ENCODE data around the gene PLAC1.

The PLAC1 gene

DNA sequence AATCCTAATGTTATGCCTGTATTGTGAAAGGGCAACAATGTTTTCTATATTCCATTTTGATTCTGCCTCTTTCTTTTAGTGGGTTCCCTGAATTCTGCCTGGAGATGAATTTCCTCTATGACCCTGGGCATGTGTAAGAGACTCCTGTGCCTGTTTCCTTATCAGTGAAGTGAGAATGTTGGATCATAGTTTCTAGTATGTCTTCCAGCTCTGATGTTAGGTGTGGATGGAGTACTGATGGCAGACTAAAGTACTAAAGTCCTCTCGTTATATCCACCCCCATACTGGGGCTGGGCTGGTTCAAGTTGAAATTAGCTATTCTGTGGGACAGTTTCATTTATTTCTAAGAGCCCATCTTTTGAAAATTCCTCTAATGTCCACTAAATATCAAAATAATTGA, 29.6 kb downstream of the PLAC1 start:
- DNase-seq, result no peak

DNA sequence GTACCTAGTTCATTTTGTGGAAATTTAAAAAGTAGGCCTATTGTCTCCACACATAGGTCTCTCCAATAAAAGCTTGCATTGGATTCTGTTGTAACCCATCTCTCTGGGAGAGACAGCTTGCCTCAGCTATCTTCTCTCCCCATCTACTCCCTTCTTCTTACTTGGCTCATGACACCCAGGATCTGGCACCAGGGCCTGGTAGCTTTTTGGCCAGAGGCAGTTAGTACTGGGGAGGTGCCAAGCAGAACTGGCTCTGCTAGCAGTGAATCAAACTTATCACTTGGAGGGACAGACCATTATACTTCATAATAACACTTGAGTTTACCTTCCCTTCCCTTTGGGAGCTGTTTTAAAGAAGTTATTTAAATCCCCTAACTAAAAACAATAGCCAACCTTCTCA, 31.8 kb downstream of the PLAC1 start:
- no peak for DNase-seq

DNA sequence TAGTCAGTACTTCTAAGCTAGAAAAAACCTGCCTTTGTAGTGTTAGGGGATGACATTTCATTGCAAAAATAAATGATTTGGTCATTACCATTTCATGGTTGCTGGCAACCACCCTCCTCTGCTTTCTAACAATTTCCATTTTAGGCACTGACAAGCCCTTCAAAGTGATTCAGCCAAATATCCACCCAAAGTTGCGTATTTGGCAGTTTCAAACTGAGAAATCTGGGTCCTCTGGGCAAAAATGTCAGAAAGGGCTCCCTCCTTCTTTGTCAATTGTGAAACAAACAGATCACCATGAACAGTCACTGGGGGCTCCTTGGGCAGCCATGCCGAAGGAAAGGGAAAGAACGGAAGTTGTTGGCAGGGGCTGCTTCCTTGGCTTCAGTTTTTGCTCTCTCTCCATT, 33.0 kb downstream of the PLAC1 start:
- no peak for DNase-seq

DNA sequence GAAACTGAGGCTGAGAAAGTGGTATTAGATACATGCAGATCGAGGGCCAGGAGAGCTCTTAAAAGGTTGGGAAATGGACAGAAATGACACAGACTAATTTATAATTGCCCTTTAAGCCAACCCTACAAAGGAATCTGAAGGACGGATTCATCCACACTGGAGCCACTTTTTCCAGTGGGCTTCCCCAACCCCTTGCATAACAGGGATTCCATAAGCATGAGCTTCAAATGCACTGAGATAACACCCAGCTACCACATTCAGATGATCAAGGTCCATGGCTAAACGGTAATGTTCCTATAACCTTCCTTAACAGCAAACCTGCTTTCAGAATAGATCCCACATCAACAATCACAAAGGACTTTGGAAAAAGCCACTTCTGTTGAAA, 34.2 kb downstream of the PLAC1 start:
- DNase-seq, result peak; percentile 46

DNA sequence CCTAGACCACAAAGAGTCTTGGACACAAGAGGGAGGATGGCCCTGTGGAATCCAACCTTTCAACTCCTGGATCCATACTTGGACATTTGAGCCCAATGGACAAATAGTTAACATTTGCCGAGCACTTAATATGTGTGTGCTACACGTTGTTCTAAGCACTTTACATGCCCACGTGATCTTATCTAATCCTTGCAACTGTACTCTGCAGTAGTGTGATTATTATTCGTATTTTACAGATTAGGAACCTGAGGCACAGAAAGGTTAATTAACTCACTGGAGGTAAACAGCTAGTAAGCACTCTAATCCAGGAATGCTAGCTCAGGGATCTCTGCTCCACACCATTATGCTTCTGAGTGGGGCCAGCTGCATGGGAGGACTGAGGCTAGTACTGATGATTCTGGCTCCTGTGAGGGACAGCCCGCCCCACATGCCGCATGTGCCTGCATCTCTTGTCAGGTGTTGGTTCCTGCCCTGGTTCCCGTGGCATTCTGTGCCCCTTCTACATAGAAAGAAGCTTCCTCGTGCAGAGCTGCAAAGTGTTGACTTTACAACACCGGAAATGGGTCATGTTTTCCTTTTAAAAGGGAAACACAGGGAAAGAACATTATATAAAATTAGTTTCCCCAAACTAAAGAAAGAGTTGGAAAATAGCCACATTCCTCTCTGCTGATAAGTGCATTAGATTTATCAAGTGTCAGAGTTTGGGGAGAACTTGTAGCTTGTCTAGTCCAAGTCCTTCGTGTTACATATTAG, 34.8 kb downstream of the PLAC1 start:
- peak; percentile 29 for DNase-seq

DNA sequence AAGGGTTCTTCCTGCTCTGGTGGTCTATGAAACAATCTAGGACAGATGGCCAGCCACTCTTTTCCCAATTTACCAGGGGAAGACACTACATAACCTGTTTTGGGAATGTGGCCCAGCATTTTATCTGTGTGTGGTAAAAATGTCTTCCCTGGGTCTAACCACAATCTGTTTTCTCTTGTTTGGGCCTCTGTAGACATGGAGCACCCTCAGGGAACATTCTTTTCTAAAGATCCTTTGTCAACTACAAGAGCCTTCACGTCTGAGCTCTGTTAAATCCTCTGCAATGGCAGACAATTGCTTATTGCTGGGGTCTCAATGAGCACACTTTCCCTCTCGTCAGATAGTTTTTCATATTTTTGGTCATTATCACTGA, 35.5 kb downstream of the PLAC1 start:
- peak; percentile 59 for DNase-seq

DNA sequence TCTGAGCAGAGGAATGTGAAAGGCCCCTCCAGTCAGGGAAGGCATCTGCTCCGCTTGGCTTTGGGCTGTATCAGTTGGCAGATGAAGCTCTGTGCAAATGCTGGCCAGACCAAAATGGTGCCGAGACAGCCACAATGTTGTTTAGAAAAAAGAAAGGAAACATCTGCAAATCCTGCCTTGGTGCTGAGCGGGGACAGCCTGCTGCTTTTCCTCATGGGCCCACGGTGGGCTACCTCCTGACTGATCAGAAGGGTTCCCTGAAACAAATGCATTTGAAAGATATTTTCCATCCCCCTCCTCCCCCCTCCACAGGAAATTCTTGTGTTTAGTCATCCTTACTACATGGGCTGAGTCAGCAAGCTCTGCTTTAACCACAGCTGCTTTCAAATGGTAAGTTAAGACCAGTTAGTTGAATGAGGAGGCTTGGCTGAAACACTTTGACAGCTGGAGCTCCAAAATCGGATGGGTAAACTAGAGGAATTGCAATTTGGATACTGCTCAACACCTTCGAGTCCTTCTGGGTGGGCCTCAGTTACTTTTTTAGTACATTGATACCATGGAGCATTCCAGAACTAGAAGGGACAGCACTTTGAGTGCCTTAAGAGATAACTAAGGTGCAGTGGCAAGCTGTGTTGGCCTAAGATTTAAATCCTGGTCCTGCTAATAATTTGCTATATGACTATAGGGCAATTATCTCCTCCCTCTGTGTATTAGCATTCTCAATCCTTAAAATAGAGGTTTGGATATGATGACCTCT, 36.0 kb downstream of the PLAC1 start:
- peak; percentile 90 for DNase-seq

DNA sequence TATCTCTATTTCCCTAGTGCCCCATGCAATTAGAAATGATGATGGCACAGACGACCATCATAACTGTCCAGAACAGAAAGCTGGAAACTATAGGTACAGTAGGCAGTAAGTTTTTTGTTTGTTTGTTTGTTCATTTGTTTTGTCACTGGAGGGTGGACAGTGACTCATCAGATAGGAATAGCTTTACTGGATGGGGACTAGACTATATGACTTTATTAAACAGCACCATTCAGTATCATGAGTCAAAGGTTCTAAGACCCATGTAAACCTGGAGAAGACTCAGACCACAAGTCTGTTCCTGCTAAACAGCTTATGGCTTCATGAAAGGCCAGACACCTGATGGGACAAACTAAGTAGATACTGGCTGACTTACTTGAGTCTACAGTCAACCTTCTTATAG, 38.4 kb downstream of the PLAC1 start:
- DNase-seq, result no peak

DNA sequence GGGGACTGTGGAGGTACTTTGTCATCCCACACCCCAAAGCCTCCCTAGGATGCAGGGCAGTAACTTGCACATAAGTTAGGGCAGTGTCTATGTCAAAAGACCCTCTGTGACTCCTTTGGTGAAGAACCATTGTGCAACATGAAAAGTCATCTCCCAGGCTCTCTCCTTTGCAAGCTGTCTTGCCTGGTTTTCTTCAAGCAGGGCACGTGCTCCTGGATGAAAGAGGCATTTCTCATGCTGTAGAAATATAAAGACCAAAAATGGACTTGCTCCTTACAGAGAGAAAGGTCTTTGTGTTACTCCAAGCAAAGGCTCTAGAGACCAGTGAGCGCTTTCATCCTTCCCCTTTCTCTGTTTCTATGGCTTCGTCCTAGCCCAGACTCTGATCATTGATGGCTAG, 44.9 kb downstream of the PLAC1 start:
- no peak for DNase-seq

DNA sequence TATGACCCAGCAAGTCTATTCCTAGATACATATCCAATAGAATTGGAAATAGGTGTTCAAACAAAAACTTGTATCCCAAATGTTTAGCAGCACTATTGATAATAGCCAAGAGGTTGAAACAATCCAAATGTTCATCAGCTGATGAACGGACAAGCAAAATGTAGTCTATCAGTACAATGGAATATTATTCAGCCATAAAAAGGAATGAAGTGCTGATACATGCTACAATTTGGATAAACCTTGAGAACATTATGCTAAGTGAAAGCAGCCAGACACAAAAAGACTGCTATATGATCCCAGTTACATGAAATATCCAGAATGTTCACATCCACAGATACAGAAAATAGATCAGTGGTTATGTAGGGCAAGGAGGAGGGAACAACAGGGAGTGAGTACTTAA, 50.1 kb downstream of the PLAC1 start:
- DNase-seq, result no peak

DNA sequence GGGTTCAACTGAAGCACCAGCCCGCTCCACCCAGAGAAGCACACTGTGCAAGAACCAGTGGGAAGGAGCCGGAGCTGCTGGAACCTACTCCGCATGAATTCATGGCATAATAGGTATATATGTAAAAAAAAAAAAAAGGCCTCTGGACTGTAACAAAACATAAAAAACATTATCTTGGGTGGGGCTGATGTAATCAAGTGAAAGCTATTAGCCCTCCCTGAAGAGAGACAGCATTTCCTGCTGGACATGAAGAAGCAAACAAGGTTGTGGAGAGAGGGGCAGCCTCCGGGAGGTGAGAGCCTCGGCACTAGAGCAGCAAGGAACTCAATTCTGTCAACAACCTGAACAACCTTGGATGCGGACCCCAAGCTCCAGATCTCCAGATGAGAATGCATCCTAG, 50.7 kb downstream of the PLAC1 start:
- peak; percentile 16 for DNase-seq

DNA sequence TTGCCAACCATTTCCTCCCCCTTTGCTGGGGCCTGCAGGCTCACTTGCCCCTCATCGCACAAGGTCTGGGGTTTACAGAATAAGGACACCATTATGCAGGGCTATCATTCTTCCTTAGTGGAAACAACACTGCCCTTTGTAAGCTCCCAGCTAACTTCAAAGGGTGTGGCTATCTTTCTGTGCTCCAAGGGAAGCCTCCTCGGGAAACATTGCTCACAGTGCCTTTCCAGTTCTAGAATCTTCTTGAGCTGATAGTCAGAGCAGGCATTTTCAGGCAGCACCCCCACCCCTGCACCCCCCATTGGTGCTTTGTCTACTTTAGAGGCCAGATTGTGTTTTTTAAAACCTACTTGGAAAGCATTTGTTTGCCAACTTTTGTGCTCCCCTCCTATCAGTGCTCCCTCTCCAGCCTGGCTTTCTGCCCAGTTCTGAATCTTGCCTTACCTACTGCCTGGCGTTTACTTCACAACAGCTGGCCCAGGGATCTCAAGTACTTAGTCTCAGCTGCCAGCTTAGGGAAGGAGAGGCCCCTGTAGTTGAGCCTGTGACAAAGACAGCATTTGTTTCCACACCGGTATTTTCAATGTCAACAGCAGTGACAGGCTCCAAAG, 53.5 kb downstream of the PLAC1 start:
- DNase-seq, result peak; percentile 55

DNA sequence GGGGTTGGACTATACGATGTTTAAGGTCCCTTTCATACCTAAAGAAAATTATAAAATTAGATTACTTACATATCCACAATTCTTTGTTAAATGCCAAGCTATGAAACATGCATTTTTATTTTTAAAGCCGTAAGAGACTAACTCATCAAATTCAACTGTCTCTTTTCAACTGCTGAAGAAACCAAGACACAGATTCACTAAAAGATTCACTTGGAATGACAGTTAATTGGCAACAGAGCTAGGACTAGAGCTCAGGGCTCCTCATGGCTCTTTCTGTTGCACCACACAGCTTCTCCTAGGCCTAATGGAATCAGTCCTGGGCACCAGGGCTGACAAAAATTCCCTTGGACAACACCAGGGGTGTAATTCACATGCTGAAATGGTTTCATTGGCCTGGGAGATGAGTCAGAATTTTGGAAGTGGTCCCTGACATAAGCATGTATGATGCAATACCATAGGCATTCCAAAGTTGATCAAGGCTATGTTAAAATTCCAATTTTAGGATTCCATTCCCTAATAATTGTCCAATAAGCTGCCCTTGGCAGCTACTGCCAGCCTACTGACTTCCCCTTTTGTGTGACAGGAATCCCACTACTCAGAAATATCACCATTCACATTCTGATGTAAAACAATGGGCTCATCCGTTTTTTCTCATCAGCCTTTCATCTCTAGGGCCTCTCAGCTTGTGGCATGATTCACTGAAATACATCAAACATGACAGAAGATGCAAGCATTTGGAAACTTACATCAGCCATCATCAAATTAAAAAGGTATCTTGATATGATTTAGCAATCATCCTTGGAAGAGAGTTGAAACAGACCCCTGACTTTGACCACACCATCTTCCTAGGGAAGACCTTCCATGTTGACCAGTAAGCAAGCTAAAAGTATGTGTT, 54.2 kb downstream of the PLAC1 start:
- DNase-seq, result peak; percentile 93

DNA sequence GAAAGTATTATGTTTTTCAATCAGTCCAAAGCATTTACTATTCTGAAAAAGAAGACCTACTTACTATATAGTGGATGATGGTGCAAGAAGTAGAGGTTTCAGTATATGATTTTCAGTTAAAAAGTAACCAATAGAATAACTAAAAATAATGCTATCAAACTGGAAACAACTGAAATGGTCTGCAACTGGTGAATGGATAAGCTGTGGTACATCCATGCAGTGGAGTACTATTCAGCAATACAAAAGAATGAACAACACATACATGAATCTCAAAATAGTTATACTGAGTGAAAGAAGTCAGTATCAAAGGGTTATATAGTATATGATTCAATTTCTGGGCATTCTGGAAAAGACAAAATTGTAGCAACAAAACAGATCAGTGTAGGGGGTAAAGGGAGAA, 55.9 kb downstream of the PLAC1 start:
- DNase-seq, result no peak

DNA sequence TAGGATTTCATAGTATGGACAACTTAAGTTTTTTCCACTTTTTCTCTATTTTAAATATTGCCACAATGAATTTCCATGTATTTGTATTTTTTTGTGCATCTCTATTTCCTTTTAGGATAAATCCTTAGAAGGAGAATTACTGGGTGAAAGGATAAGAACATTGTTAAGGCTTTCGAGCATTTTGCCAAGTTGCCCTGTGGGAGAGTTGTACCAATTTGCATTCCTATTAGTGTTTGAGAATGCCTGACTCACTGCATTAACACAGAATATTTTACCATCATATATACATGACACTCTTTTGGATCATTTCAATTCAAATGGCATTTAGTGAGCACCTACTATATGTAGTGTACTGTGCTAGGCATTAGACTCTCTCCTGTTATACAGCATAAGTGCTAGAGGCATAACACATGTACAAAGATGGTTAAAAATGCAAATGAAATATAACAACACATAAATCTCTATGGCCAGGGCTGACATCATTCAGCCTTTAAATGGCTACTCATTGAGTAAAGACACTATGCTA, 57.0 kb downstream of the PLAC1 start:
- peak; percentile 71 for DNase-seq

DNA sequence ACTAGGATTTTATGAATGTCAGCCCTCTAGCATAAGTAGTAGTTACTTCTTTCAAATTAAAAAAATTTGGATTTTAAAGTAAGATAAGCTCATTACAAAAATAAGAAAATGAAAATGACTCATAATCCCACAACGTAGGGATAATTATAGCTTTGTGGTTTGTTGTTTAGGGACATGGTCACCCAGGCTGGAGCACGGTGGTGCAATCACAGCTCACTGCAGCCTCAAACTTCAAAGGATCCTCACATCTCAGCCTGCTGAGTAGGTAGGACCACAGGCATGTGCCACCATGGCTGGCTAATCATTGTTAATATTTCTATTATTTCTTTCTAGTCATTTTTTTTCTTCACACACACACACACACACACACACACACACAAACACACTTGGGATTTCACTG, 57.6 kb downstream of the PLAC1 start:
- peak; percentile 64 for DNase-seq

DNA sequence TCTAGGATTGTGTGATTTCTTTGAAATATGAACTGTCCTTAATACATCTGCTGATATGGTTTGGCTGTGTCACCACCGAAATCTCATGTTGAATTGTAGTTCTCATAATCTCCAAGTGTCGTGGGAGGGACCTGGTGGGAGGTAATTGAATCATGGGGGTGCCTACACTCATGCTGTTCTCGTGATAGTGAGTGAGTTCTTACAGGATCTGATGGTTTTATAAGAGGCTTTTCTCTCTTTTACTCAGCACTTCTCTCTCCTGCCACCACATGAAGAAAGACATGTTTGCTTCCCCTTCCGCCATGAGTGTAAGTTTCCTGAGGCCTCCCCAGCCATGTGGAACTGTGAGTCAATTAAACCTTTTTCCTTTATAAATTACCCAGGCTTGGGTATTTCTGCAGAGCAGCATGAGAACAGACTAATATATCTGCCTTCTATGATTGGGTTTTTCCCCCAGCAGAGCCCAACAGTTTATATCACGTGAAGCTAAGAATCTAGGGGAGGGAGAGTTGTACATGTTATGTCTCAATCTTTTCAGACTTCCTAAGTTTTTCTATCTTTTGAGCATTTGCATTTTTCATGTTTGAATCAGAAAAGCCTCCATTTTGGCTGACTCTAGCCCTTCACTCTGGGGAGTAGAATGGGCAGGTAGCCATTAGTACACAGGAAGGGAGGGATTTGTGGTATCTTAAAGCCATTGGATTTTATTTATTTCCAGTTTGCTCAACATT, 58.9 kb downstream of the PLAC1 start:
- DNase-seq, result peak; percentile 85

DNA sequence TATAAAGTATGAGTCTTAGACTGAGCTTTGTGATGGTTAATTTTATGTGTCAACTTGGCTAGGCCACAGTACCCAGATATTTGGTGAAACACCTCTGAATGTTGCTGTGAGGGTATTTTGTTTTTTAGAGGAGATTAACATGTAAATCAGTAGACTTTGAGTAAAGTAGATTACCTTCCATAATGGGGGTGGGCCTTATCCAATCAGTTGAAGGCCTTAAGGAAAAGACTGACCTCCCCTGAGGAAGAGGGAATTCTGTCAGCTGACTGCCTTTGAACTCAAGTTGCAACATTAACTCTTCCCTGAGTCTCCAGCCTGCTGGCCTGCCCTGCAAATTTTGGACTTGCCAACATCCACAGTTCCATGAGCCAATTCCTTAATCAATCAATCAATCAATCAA, 66.0 kb downstream of the PLAC1 start:
- DNase-seq, result no peak

DNA sequence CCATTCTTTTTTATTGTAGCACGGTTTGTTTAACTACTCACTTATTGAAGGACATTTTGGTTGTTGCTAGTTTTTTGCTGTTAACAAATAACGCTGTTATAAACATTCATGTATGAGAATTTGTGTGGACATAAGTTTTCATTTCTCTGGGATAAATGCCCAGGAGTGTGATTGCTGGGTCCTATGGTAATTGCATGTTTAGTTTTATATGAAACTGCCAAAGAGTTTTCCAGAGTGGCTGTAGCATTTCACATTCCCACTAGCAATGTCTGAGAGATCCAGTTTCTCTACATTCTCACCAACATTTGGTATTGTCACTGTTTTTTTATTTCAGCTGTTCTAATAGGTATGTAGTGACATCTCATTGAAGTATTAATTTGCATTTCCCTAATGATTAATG, 66.8 kb downstream of the PLAC1 start:
- no peak for DNase-seq

DNA sequence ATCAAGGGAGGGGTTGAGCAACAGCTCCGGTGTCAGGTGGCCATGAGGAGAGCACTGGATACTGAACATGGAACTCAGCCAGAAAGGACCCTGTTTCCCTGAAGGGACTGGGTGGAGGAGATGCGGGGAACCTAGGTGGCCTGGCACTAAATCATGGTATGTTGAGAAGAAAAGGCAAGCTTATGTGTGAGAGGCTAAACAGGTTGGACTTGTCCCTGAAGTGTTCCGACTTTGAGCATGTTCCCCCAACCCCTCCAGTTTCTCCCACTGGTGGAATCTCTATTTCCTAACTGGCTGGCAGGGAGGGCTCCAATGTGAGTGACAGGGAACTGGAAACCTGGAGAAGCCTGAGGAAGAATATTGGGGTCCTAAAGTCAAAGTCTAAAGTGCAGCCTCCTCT, 69.5 kb downstream of the PLAC1 start:
- DNase-seq, result no peak

DNA sequence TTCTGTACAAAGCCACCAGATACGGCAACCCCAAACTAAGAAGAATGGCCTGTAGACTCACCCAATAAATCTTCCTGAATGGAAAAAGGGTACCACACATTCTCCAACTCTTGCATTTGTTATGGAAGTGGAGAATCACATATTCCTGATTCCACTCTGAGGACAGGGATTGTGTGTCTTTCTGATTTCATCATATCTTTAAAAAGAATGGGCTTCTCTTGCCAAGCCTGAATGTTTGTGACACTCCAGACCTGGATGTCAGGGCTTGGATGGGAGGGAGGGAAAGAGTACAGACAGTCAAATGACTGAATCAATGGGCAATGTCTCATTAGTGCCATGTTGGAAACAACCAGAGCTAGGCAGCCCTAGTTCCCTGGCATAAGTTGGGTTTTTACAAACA, 77.4 kb downstream of the PLAC1 start:
- DNase-seq, result peak; percentile 69

DNA sequence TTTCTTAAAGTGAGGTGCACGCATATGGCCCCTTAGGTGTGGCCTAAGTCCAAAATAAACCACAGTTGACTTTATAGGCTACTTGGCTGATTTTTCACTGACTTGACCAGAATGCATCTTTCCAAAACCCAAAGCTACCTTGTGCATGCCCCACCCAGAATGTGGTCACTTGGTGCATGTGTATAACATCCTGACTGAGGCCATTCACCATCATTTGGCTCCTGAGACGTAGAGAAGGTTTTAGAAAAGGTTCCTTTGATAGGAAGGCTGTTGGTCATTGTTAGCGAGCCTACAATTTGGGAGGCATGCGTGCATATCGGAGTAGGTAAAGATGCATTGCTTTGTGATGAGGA, 84.6 kb downstream of the PLAC1 start:
- DNase-seq, result no peak
